H1 (cell line): Measurements from ENCODE around the gene ENTREP3. TPM values are rescaled to one million over a fixed set of nuclear protein-coding genes. Genes with fewer than 3 reads are reported as not detected.
A peak's percentile ranks its signal among the peaks of the same experiment; 100 is the strongest.

ENCODE experiments used
- ASH2L ChIP-seq: fragments of 200-600, 300-600 bp; sonication (generic); IDR thresholded peaks from one replicate; pipeline ENCODE4 v1.7.1; 2017; ENCODE audit warnings: low read length
- BCL11A ChIP-seq, 2 experiments: IDR thresholded peaks; one replicate each; pipeline ENCODE4 v1.6.1; 2011; ENCODE audit warnings: low read depth in 2 of 2, low read length in 2 of 2, mild to moderate bottlenecking in 2 of 2
- CHD2 ChIP-seq: IDR thresholded peaks from 2 replicates; pipeline ENCODE4 v1.6.1; 2012; ENCODE audit warnings: low read length, improper control_type of control experiment
- CREB1 ChIP-seq: IDR thresholded peaks from 2 replicates; pipeline ENCODE4 v1.6.1; 2012; ENCODE audit warnings: inconsistent platforms
- EP300 ChIP-seq, 2 experiments: IDR thresholded peaks; 1 replicate in 1 of 2; 2 replicates in 1 of 2; pipeline ENCODE4 v1.6.1; 2011 to 2012; ENCODE audit warnings: low read depth in 2 of 2, low read length in 2 of 2, mild to moderate bottlenecking in 2 of 2, borderline replicate concordance in 1 of 2, inconsistent platforms in 1 of 2, moderate library complexity in 1 of 2
- FOSL1 ChIP-seq: IDR thresholded peaks from 2 replicates; pipeline ENCODE4 v1.6.1; 2011; ENCODE audit warnings: mild to moderate bottlenecking, low read depth, low read length, moderate library complexity; ENCODE audit not compliant: insufficient read depth
- GTF2F1 ChIP-seq: IDR thresholded peaks from 2 replicates; pipeline ENCODE4 v1.6.1; 2012; ENCODE audit warnings: low read depth, low read length, improper control_type of control experiment, borderline replicate concordance
- KDM4A ChIP-seq: IDR thresholded peaks from one replicate; pipeline ENCODE4 v1.7.1; 2012; ENCODE audit warnings: low read depth, mild to moderate bottlenecking, moderate library complexity, low read length, inconsistent platforms; ENCODE audit not compliant: severe bottlenecking
- NRF1 ChIP-seq: IDR thresholded peaks from 2 replicates; pipeline ENCODE4 v1.6.1; 2011; ENCODE audit warnings: mild to moderate bottlenecking, low read depth, low read length, improper control_type of control experiment
- POLR2AphosphoS5 ChIP-seq: IDR thresholded peaks from 2 replicates; pipeline ENCODE4 v1.6.1; 2011; ENCODE audit warnings: low read depth, low read length
- RNF2 ChIP-seq: fragments of 200-900, 300-1000 bp; sonication (generic); IDR thresholded peaks from 2 replicates; pipeline ENCODE4 v1.7.1; 2016; ENCODE audit warnings: borderline replicate concordance, low read depth, mild to moderate bottlenecking, antibody characterized with exemption, low read length; ENCODE audit not compliant: poor library complexity, severe bottlenecking; ENCODE audit errors: missing control alignments
- SAP30 ChIP-seq: fragments of 300-600 bp; sonication (generic); IDR thresholded peaks from 2 replicates; pipeline ENCODE4 v1.7.1; 2012; ENCODE audit warnings: low read length, moderate library complexity, mild to moderate bottlenecking, inconsistent platforms; ENCODE audit not compliant: insufficient read depth, insufficient replicate concordance
- SIX5 ChIP-seq: IDR thresholded peaks from 2 replicates; pipeline ENCODE4 v1.6.1; 2011; ENCODE audit warnings: mild to moderate bottlenecking, low read depth, low read length
- SP4 ChIP-seq: IDR thresholded peaks from 2 replicates; pipeline ENCODE4 v1.6.1; 2012; ENCODE audit warnings: low read length, inconsistent platforms
- TAF1 ChIP-seq: IDR thresholded peaks from 2 replicates; pipeline ENCODE4 v1.6.1; 2011; ENCODE audit warnings: mild to moderate bottlenecking, low read depth, low read length
- TEAD4 ChIP-seq: IDR thresholded peaks from 2 replicates; pipeline ENCODE4 v1.6.1; 2012; ENCODE audit warnings: low read depth, low read length, inconsistent platforms, mixed read lengths
- polyA plus RNA-seq, 7 experiments: library from polyadenylated mRNA; depleted of rRNA in 3 of 7; stranded (reverse) in 5 of 7; unstranded in 2 of 7; fragments of >200 nt in 5 of 7; fragments of 200-250 nt in 2 of 7; gene quantifications; 1 replicate in 5 of 7; 2 replicates in 1 of 7; 4 replicates in 1 of 7; pipeline versions ENCODE4 v1.2.1 to v1.2.3, GENCODE V29; 2011 to 2013; ENCODE audit warnings: missing spikeins in 2 of 7, mixed read lengths in 2 of 7
- total RNA-seq: library from RNA; stranded (reverse); fragmentation: NEBNext Ultra II Directional; extraction: Animal tissue kit (Norgen Biotek cat#: 25700); gene quantifications from 2 replicates; pipeline ENCODE4 v1.2.1, GENCODE V29; 2021
- TF ChIP-seq, protein P1 (sequence below): IDR thresholded peaks from 2 replicates; pipeline ENCODE4 v1.6.1; 2011; ENCODE audit warnings: low read depth, mild to moderate bottlenecking, low read length; ENCODE audit not compliant: insufficient read depth
- TF ChIP-seq, protein P2 (sequence below), 3 experiments: IDR thresholded peaks; 1 replicate in 2 of 3; 2 replicates in 1 of 3; pipeline versions ENCODE4 v1.5.1 to v1.6.1; 2011; ENCODE audit warnings: low read length in 3 of 3, mild to moderate bottlenecking in 3 of 3, inconsistent platforms in 2 of 3, low read depth in 1 of 3, moderate library complexity in 1 of 3; ENCODE audit not compliant: insufficient read depth in 1 of 3; ENCODE audit errors: control extremely low read depth in 1 of 3

The ENTREP3 gene
- total and polyA plus RNA-seq, 2 of the 8 experiments (the other 6 are each of a cell fraction or from before 2014, with no cell fraction given): 22.8 to 52.2 TPM

DNA sequence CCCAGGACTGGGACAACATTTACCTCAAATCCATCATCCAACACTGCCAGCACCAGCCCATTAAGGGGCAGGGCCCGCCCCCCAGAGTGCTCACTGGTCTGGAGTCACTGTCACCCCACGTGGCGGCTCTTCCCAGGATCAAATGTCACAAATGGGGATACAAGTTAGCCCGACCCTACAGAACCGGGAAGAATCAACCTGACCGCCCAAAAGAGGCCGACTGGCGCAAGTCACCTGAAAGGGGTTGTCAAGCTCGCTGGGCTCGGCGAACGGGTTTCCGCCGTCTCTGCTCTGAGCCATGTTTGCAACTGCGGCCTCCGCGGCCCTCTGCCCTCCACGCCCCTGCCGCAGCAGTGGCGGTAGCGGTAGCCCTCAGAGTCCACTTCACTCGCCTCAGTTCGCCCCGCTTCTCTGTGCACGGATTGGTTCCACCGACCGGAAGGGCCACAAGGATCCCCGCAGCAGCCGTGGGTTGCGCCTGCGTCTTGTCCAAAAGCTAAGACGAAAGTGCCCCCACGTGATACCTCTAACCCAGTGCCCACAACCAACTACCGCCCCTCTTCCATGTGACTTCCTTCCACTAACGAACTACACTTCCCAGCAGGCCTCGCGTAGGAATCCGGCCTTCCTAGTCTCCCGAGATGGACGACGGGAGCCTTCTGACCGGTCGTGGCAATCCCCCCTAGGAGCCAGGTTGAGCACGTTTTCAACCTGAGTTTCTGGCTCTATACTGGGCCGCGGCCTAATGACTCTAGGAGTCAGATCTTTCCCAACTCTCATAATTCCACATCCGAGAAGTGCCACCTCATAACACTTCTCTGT lies 6.8 kb upstream of the ENTREP3 start, which contains the start of gene SCAMP3 (continued):
- TF ChIP-seq SP4: peak; percentile 82; the same call in 1 of the 2 replicates
- TF ChIP-seq KDM4A: peak; percentile 48
- peak; percentile 86 for TF ChIP-seq POLR2AphosphoS5
- TF ChIP-seq, protein P1, sequence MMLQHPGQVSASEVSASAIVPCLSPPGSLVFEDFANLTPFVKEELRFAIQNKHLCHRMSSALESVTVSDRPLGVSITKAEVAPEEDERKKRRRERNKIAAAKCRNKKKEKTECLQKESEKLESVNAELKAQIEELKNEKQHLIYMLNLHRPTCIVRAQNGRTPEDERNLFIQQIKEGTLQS: peak; percentile 78
- no peak for TF ChIP-seq RNF2
- TF ChIP-seq FOSL1: no peak
- no peak for TF ChIP-seq EP300 (IDR thresholded peaks at IDR 0.05; ENCODE audit: borderline replicate concordance in 1 of 2, low read depth in 2 of 2, low read length in 2 of 2)
- peak; percentile 64 for TF ChIP-seq ASH2L
- peak; percentile 90 for TF ChIP-seq CREB1
- no peak for TF ChIP-seq GTF2F1
- peak; percentile 63 for TF ChIP-seq TEAD4
- TF ChIP-seq, protein P2, sequence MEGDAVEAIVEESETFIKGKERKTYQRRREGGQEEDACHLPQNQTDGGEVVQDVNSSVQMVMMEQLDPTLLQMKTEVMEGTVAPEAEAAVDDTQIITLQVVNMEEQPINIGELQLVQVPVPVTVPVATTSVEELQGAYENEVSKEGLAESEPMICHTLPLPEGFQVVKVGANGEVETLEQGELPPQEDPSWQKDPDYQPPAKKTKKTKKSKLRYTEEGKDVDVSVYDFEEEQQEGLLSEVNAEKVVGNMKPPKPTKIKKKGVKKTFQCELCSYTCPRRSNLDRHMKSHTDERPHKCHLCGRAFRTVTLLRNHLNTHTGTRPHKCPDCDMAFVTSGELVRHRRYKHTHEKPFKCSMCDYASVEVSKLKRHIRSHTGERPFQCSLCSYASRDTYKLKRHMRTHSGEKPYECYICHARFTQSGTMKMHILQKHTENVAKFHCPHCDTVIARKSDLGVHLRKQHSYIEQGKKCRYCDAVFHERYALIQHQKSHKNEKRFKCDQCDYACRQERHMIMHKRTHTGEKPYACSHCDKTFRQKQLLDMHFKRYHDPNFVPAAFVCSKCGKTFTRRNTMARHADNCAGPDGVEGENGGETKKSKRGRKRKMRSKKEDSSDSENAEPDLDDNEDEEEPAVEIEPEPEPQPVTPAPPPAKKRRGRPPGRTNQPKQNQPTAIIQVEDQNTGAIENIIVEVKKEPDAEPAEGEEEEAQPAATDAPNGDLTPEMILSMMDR (IDR thresholded peaks at IDR 0.05; ENCODE audit: control extremely low read depth in 1 of 3, insufficient read depth in 1 of 3, low read depth in 1 of 3, low read length in 3 of 3): no peak
- peak; percentile 85 for TF ChIP-seq SIX5
- TF ChIP-seq NRF1: peak; percentile 49
- TF ChIP-seq BCL11A (IDR thresholded peaks at IDR 0.05; ENCODE audit: low read depth in 2 of 2, low read length in 2 of 2): no peak
- TF ChIP-seq CHD2: peak; percentile 96
- TF ChIP-seq TAF1: peak; percentile 69; the same call in 1 of the 2 replicates
- TF ChIP-seq SAP30: peak; percentile 100
